HG02678 (cell line): ENCODE results near the gene SH3RF1.

Experiments used
- ATAC-seq: cut with Tn5 transposase; IDR thresholded peaks from one replicate; pipeline ENCODE4 v1.9.1; 2021; ENCODE audit warnings: mild to moderate bottlenecking, moderate library complexity; ENCODE audit not compliant: unreplicated experiment

Gene SH3RF1

DNA sequence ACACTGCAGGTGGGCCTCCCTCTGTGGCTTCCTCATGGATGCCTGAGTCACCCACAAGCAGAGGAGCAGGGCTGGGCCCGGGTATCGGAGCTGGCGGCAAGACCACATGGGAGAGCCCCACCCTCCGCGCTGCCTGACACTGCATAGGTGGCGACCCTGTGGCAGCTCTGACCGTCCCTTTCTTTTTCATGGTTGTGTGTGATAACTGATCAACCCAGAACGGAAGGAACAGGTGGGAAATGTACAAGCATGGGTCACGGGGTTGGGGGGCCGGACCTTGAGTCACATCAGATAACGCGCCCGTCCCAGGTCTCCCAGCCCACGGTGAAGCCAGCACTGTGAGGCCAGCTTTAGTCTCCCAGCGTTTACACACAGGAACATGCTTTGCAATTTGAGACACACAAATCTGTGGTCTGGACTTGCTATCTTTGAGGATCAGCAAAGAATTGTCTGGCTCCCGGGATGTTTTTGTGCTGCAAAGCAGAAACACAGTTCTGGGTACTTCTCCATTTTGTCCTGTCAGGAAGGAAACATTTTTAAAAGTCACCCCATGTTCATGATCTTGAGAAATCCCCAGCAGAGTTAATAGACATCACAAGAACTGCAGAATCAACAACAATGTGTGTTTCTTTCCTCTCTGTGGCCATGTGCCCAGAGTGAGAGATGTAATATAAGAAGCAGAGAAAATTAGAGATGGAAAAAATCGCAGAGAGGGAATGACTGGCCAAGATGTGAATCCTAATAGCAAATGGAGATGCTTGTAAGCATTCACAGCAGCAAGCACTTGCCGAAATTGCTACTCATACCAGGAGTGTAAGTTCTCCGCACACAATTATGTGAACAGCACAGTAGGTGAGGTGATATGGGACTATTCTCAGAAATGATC, 190.6 kb downstream of the SH3RF1 start:
- peak; percentile 85 for ATAC-seq

DNA sequence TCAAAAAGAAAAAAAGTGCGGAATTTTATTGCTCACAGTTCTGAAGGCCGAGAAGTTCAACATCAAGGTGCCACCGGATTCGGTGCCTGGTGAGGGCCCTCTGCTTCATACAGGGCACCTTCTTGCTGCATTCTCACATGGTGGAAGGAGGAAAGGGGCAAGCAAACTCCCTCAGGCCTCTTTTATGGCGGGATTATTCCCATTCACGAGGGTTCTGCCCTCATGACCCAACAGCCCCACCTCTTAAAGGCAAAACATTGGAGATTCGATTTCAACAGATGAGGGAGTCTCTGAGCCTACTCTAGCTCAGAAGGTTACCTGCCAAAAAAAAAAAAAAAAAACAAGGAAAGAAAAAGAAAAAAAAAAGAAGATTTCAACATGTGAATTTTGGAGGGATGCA, 196.6 kb downstream of the SH3RF1 start:
- ATAC-seq = no peak

DNA sequence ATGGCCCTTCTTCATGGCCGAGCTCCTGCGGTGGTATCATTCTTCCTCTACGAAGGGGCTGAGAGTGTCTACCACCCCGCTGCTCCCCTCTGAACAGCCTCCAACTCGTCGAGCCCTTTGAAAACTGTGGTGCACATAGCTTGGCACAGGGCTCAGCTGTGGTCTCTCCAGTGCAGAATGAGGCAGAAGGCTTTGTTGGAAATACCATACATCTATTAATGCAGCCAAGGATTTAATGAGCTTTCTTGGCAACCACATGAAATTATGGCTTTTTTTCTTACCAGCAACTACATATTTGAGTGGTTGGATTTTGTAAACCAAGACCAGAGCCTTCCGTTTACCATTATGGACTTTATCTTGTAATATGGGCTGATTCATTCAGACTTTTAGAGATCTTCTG, 199.0 kb downstream of the SH3RF1 start:
- ATAC-seq = no peak

DNA sequence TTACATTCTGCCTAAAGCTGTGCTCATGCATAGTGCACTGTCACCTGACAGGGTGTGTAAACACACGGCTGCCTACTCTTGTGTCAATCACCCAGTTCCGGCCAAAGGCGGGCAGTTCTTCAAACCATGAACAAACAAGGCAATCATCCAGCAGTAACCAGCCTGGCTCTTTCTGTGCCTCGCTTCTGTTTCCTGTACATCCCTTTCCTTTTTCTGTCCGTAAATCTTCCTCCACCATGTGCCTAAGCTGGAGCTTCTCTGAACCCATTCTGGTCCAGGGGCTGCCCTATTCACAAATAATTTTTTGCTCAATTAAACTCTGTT, 199.9 kb downstream of the SH3RF1 start:
- no peak for ATAC-seq

DNA sequence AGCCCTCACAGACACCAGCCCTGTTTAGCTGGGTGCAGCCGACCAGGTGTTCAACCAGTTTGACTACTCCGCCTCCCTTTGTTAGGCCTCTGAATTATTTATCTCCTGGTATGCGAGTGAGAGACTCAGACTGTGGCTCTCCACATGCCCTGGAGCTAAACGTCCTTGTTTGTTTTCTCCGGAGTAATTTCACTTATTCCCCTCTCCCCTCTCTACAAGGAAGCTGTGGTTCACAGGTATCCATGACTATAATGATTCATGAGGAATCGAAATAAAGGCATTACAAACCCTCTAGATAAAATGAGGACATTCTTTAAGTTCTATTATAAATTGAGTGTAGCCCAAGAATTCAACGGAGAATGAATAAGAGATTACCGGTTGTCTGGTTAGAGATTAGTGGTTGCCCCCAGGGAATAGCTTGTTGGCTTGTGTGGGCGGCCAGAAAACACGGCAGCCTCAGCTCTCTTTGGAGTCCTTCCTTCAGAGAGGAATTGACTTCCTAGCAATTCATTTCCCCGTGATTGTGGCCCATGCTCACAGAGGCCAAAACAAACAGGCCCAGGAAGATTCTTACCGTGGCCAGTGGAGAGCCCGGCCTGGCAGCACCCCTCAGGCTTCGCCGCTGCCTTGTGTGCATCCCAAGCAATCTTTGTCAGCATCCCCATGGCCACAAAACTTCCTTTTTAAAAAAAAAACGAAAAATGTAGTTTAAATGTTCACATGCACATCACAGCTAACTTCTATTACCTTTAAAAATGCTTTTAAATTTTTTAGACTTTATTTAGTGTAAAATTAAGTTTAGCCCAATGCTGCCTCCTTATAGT, 200.5 kb downstream of the SH3RF1 start:
- ATAC-seq = no peak

DNA sequence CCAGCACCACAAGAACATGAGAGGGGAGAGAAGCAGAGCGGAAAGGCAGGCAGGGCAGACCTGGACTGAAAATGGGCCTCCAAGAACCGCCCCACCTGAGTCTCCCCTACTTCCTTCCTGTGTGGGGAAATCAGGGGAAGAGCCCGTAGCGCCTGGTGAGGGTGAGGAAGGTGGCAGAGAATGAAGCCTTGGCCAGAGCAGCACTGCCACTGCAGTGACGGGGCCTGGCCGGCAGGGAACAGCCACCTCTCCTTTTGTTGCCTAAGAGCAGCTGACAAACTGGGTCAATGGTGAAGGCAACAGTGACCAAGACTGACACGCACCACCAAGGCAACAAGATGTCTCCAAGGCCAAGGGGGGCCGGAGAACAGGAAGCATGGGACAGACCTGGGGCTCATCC, 202.3 kb downstream of the SH3RF1 start:
- ATAC-seq = peak; percentile 61

DNA sequence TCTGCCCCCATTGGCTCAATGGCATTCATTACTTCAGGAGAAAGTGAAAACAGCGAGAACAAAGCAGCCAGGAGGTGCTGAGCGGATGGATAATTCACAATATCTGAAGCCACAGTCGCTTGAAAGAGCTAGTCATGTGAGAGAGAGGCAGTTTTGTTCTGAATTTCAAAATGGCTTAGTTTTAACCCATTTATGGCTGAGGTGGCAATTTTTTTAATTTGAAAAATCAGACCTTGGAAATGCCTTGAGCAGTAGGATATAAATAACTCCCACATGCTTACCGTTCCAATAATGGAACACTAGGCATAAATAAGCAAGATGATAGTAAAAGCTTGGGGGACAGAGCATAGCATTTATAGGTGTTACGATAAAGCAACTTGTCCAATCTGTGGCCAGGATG, 203.8 kb downstream of the SH3RF1 start:
- no peak for ATAC-seq

DNA sequence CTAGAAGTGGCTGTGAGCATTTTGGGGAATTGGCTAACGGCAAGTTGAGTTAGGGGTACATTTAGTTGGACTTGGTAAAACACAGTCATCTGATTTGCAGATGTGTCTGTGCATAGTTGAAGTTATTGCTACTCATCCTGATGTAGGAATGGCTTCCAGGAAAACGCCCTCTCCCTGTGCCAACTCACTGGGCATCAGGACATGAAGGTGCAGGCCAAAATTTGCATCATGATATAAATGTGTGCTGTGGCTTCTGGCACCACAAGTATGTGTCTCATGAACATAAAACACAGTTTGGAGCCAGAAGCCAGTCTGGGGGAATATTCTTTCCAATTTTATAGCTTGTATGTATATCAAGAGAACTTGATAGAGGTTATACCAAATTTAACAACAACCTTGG, 206.5 kb downstream of the SH3RF1 start:
- no peak for ATAC-seq

DNA sequence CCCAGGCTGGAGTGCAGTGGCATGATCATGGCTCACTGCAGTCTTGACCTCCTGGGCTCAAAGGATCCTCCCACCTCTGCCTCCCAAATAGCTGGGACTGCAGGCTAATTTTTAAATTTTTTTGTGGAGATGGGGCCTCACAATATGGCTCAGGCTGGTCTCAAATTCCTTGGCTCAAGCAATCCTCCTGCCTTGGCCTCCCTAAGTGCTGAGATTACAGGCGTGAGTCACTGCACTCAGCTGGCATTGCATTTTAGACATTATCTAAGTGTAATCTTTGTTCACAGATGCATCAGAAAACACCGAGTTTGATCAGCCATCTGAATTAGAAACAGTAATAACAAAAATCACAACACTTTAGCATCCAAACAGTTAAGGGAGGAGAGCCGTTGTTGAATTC, 207.3 kb downstream of the SH3RF1 start:
- ATAC-seq = no peak

DNA sequence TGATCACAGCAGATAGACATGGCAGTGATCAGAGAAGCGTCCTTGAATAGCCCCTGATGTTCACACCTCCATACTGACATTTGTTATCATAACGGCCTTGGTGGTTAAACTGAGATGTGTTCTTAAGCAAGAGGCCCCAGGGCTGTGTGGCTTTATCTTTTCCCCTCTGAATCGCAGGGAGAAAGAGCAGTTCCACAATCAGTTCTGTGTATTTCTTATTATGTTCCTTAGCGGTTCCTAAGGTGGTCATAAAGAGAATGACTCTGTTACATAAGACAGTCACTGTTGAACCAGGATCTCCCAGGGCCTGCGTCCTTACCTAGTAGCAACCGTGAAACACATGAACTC, 207.9 kb downstream of the SH3RF1 start:
- no peak for ATAC-seq

DNA sequence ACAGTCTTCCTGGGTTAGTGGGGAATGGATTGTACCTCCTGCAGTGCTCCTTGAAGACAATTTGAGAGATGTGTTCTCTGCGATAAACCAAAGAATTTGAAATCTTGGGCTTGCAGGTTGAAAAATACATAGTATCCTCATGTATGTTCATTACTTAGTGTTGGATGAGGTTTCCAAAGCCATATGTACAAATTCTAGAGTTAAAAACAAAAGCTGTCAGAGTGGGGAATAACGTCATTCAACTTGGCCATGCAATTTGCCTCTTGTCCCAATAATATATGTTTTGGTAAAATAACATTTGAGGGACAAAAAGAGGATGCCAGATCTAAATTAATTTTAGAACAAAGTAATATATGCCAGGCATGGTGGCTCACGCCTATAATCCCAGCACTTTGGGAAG, 209.4 kb downstream of the SH3RF1 start:
- no peak for ATAC-seq

DNA sequence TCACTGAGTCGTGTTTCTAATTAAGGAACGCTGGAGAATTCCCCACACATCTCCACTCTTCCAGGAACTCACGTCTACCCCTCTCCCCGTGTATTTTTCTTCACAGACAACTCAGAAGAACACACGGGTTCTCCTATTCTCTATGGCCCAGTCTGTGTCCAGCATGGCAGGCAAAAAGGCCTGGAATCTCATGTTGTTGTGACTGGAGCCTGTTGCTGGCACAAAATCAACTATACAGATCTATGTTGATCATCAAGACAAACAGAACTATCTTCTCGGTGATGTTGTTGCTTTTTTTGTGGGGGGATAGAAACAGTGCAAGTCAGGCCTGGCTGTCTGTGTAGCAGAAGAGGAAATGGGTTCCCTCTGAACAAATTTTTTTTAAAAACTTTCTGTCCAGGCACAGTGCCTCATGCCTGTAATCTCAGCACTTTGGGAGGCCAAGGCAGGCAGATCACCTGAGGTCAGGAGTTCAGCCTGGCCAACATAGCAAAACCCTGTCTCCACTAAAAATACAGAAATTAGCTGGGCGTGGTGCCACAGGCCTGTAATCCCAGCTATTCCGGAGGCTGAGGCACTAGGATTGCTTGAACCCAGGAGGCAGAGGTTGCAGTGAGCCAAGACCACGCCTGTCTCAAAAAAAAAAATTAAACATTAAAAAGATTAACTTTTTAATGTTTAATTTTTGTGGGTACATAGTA, 210.2 kb downstream of the SH3RF1 start:
- no peak for ATAC-seq

DNA sequence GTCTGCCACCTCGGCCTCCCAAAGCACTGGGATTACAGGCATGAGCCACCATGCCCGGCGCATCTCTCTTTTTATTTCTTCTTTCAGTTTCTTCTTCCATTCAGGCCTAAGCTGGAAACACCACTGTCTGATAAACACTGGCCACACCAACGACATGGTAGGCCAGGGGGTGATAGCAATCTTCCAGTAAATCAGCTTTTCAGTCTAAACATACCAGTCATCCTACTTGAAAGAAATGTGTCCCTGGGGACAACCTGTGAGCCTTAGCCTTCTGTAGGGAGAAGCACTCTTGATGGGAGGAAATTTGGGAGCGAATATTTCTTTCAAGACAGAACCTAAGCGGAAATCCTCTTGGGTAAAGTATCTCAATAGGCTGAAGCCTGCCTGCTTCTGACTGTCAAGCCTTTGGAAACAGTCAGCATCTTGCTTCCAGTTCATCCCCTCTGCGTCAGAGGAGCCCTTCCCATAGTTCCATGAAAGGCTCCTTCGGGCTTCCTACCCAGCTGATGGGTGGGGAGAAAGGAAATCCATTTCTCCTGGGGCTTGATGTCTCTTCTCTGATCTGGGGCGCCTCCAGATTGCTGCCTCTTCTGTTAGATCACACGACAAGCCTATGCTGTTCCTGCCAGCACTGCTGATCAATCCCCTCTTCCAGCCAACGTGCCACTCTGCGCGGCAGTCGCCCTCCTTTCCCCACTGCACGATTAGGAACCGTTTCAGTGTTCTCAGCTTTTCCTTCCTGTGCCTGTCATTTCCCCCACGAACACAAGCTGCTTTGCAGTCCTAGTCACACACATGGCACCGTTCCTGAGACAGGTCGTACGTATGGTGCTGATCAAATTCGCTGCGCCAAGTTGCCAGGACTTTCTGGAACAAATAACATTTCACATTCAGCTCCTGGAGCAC, 211.2 kb downstream of the SH3RF1 start:
- no peak for ATAC-seq

DNA sequence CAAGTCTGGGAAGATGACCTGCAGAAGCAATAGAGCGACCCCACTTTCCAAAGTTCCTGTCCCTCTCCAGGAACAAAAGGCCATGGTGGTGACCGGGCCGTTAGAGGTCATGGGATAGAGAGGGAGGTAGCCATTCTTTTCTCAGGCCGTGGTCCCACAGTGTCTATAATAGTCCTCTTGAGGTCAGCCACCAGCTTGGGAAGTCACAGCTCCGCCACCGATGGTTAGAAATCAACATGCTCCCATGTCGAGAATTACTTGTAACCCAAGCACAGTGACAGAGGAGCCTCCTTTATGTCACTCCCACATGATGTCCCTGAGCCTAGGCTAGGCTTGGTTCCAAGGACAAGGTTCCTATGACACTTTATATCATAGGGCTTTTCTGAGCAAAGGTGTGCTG, 212.4 kb downstream of the SH3RF1 start:
- no peak for ATAC-seq

DNA sequence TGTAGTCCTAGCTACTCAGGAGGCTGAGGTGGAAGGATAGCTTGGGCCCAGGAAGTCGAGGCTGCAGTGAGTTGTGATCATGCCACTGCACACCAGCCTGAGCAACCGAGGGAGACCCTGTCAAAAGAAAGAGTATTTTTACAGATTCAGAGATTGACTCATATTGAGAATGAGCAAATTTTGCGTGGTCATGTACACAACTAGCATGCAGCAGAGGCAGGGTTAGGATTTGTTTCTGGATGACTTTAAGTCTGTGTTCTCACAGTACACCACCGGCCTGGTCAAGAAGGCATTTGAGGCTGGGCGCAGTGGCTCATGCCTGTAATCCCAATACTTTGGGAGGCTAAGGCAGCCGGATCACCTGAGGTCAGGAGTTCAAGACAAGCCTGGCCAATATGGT, 215.9 kb downstream of the SH3RF1 start:
- peak; percentile 67 for ATAC-seq

DNA sequence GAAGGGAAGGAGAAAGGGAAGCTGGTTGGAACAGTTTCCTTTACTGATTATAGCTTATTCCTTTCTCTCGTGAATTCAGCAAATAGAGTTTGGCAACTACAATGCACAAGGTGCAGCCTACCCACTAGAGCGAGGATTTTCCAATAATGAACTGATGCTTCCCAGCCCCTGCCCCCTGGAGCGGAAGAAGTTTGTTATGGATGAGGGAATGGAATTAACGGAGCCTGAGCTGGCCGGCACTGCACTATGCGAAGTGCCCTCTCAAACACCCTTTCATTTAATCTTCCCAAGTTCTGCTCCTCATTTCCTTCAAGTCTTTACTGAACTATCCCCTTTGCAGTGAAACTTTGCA, 218.2 kb downstream of the SH3RF1 start:
- ATAC-seq = no peak

DNA sequence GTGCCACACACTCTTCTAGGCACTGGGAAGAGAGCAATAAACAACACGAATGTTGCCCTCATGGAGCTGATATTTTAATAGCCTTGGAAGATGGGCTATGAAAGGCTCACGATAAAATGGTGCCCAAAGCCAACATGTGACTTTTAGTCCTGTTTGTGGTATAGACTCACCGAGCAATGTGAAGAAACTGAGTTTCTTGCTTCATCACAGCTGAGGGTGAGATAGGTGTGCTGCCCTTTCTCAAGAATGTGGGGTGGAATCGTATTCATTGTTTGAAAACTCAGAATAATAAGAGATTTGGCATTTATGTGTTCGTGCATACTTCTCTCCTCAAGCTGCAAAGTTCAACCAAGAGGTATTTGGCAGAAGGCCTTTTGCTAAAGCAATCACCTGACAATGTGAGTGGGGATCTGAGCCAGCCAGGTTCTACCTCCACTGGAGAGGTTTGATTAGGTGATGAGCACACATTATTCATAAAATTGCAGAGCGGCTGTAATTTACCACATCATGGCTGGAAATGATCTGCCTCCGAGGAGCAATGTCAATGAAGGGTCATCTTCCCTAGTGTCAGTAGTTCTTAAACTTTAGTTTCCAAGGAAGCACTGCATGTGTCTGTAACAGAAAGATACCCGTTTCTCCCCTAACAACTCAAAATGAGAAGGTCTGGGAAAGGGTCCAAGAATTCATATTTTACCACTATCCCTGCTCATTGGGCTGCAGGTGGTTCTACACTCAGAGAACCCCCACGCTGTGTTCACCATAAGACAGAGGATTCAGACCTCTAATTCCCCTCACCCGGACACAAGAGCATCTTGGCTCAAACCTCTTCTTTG, 218.8 kb downstream of the SH3RF1 start:
- ATAC-seq = no peak

DNA sequence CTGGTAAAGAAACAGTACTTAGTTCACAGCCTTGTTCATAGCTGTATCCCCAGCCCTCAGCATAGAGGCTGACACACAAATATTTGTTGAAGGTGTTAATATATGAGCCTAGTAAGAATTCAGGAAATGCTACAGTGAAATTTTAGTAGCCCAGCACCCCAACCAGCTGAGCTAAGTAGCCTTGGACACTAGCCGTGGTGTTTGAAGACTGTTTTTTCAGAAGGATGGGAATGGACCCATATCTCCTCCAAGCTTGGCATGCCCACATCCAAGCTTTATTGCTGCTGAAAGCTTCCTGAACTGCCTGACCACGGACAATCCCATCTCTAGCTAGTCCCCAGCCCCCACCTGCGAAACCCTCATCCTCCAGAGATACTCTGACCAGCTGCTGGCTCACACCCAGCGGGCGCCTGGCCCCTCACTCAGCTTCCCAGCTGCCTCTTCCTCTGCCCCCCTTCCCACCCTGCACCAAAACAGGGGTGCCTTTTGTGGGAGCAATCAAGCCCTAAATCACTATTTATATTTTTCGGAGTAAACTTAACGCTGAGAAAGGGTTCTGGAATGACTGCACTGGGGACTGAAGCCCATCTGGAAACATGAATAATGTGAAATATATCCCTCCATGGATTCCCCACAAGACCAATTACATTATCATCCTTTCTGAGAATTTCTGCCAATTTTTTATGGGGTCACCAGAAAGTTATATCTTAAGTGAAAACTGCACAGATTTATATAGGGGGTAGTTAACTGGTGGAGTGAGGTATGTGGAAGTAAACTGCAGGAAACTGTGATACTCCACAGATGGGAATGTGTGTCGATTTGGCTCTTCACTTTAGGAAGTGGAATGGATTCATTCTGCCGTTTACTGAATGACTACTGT, 219.6 kb downstream of the SH3RF1 start:
- no peak for ATAC-seq

DNA sequence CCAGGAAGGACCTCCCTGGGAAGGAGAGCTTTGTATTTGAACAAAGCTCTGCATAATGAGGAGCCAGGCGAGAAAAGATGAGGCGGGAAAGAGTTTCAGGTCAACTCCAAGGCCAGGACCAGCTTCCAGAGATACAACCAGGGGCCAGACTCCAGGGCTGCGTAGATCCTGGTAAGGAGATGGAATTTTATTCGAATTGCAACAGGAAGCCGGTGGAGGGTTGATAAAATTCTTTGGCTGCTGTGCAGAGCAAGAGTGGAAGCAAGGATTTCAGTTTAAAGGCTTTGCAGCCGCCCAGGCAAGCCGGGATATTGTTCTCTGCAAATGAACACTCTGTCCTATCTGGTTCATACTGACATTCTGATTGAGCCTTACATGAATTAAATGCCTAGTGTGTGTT, 220.5 kb downstream of the SH3RF1 start:
- ATAC-seq = no peak
